Stimulated activated memory B cell treated with anti-CD40 and anti-IgM and Interleukin-4, amounts not matched to agents 10 μg/mL and 1 μg/mL and 100 μg/mL, for 72 hours (primary cell): Measurements from ENCODE around the gene MAPT.

Experiments
- ATAC-seq: fragments of 150-1000 bp; cut with Tn5 transposase; 2 replicates; pipeline ENCODE4 v1.10.0; 2021
- H3K27ac Mint-ChIP-seq: one replicate; pipeline ENCODE4 v1.8.0; 2022; ENCODE audit warnings: mild to moderate bottlenecking, mixed read lengths
- H3K27me3 Mint-ChIP-seq: one replicate; pipeline ENCODE4 v1.8.0; 2022; ENCODE audit warnings: mixed read lengths
- H3K36me3 Mint-ChIP-seq: one replicate; pipeline ENCODE4 v1.8.0; 2022; ENCODE audit warnings: mixed read lengths
- H3K4me1 Mint-ChIP-seq: one replicate; pipeline ENCODE4 v1.8.0; 2022; ENCODE audit warnings: mixed read lengths
- H3K4me3 Mint-ChIP-seq: one replicate; pipeline ENCODE4 v1.8.0; 2022; ENCODE audit warnings: mild to moderate bottlenecking, moderate library complexity, mixed read lengths
- H3K9me3 Mint-ChIP-seq: one replicate; pipeline ENCODE4 v1.8.0; 2022; ENCODE audit warnings: mixed read lengths

The MAPT gene

GRCh38 chr17:46061435-46061834 lies 167.1 kb downstream of the MAPT start:
- H3K27ac Mint-ChIP-seq = no peak overlapping the region
- no peaks in the 10 kb centered on the region for H3K9me3 Mint-ChIP-seq
- no peak overlapping the region for H3K4me3 Mint-ChIP-seq
- H3K27me3 Mint-ChIP-seq = no peaks in the 10 kb centered on the region
- peaks cover 14% of the 10 kb centered on the region for H3K4me1 Mint-ChIP-seq
- H3K36me3 Mint-ChIP-seq = peaks cover 43% of the 10 kb centered on the region
- no peak for ATAC-seq

DNA sequence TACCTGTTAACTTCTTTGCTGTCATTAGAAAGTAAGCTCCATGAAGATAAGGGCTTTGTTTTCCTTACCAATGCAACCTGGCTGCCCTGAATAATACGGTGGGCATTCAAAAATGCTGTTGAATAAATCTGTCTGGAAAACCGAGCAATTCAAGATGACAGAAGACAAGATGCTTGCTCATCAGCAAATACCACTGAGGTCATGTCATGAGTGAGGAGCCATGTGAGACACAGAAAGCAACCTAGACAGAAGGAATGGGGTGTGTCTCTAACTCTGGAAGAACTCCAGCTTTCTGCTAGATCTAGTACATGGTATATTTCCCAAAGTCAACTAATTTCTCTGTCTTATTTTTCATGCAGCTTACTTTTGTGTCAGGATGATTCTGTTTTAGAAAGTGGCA lies 168.9 kb downstream of the MAPT start:
- no peaks in the 10 kb centered on the region for H3K27me3 Mint-ChIP-seq
- peaks cover 14% of the 10 kb centered on the region for H3K4me1 Mint-ChIP-seq
- no peak overlapping the region for H3K27ac Mint-ChIP-seq
- H3K36me3 Mint-ChIP-seq = peaks cover 52% of the 10 kb centered on the region
- no peak for ATAC-seq
- no peak overlapping the region for H3K4me3 Mint-ChIP-seq
- no peaks in the 10 kb centered on the region for H3K9me3 Mint-ChIP-seq

DNA sequence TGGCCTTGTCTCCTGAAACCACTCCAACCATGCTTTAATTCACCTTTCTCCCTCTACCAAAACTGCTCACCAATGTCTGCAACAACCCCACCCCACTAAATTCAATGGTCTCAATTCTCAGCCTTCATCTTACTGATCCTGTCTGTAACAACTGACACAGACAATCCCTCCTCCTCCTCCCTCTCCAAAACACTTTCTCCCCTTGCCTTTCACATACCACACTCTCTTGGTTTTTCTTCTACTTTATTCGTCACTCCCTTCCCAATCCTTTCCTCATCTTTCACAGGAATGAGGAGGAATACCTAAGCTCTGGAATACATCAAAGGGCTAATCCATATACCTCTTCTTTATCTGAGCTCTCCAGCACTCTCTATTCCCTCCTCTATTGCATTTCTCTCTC lies 170.1 kb downstream of the MAPT start:
- H3K36me3 Mint-ChIP-seq = peaks cover 43% of the 10 kb centered on the region
- H3K9me3 Mint-ChIP-seq = no peaks in the 10 kb centered on the region
- H3K4me3 Mint-ChIP-seq = no peak overlapping the region

DNA sequence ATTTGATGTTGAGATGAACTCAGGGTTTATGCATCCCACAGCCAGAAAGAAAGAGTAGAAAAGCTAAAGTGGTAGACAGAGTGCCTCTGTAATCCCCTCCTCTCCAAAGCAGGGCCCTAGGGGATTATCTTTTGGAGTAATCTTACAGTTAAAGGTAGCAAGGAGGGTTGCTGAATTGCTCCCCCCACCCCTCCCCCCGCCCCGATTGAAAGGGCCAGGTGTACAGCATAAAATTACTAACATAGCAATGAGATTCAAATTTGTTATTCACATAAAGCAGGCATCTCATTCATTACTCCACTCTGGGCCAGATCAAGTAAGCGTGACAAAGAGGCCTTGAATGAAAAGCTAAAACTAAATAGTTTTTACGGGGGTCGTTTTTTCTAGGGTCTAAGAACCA lies 177.4 kb downstream of the MAPT start:
- Mint-ChIP-seq H3K36me3 (peaks cover 20% of the 10 kb centered on the region), H3K27ac (no peak overlapping the region)
- no peak for ATAC-seq

More for the DNA sequence above, 170.1 kb downstream of the MAPT start:
- Mint-ChIP-seq H3K4me1 (peaks cover 3% of the 10 kb centered on the region), H3K27me3 (no peaks in the 10 kb centered on the region), H3K27ac (no peak overlapping the region)
- no peak for ATAC-seq

DNA sequence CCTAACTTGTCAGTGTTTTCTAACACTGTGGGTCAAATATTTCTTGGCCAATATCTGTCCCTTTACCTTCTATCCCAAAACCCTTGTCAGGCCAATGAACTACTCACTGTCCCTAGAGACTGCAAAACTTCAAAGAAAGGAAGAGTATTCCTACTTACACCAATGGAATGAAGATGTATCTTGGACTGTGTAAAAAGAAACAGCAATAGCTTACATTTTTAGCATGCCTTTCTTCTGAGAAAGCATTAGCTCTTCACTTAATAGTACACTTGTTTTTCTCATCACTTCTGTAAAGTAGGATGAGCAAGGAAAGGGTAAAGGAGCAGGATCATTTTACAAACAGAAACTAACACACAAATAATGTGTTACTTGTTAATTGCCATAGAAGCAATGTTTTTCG lies 178.6 kb downstream of the MAPT start:
- no peak overlapping the region for H3K4me3 Mint-ChIP-seq
- no peaks in the 10 kb centered on the region for H3K27me3 Mint-ChIP-seq
- peaks cover 8% of the 10 kb centered on the region for H3K4me1 Mint-ChIP-seq
- no peak overlapping the region for H3K27ac Mint-ChIP-seq
- no peak for ATAC-seq
- no peaks in the 10 kb centered on the region for H3K9me3 Mint-ChIP-seq
- peaks cover 13% of the 10 kb centered on the region for H3K36me3 Mint-ChIP-seq

More for the DNA sequence above, 177.4 kb downstream of the MAPT start:
- H3K9me3 Mint-ChIP-seq = no peaks in the 10 kb centered on the region
- H3K4me1 Mint-ChIP-seq = peaks cover 6% of the 10 kb centered on the region
- no peak overlapping the region for H3K4me3 Mint-ChIP-seq
- no peaks in the 10 kb centered on the region for H3K27me3 Mint-ChIP-seq

GRCh38 chr17:46074540-46074939 lies 180.2 kb downstream of the MAPT start:
- no peak overlapping the region for H3K27ac Mint-ChIP-seq
- H3K27me3 Mint-ChIP-seq = no peaks in the 10 kb centered on the region
- peaks cover 26% of the 10 kb centered on the region for H3K36me3 Mint-ChIP-seq
- no peak overlapping the region for H3K4me3 Mint-ChIP-seq
- no peak for ATAC-seq
- peaks cover 20% of the 10 kb centered on the region for H3K4me1 Mint-ChIP-seq
- H3K9me3 Mint-ChIP-seq = no peaks in the 10 kb centered on the region
